ENCODE measurements around the gene TRABD2A.
A peak's percentile ranks its signal among the peaks of the same experiment; 100 is the strongest.

TRABD2A gene

GRCh38 chr2:84880645-84881521, at the start of gene TRABD2A:
Gene TRABD2A (minus strand): TSS chr2:84881084. CDS start chr2:84881039, 45 bp downstream.
- TF ChIP-seq CTCF (IDR thresholded peaks at IDR 0.05; ENCODE audit: low read length, missing control alignments), result no peak
- H3K4me3 ChIP-seq (replicated peaks; ENCODE audit: low read depth, low read length), result peak within 1 kb of the TSS; percentile 61
- DNase-seq (ENCODE audit: low read depth), result no peak

GRCh38 chr2:84927275-84927627, 46.4 kb upstream of the TRABD2A start:
- no peak overlapping the region for H3K4me3 ChIP-seq (replicated peaks; ENCODE audit: low read depth, low read length)

GRCh38 chr2:84925724-84926376, 45.0 kb upstream of the TRABD2A start:
- peak; percentile 91 for DNase-seq (ENCODE audit: low read depth)
- H3K4me3 ChIP-seq (replicated peaks; ENCODE audit: low read depth, low read length), result peak overlapping the region; percentile 45
- peak; percentile 78 for TF ChIP-seq CTCF (IDR thresholded peaks at IDR 0.05; ENCODE audit: low read length, missing control alignments)

More at GRCh38 chr2:84927275-84927627, 46.4 kb upstream of the TRABD2A start:
- TF ChIP-seq CTCF (IDR thresholded peaks at IDR 0.05; ENCODE audit: low read length, missing control alignments), result no peak
- DNase-seq (ENCODE audit: low read depth), result no peak

GRCh38 chr2:84925336-84925723, 44.4 kb upstream of the TRABD2A start:
- no peak overlapping the region for H3K4me3 ChIP-seq (replicated peaks; ENCODE audit: low read depth, low read length)
- no peak for TF ChIP-seq CTCF (IDR thresholded peaks at IDR 0.05; ENCODE audit: low read length, missing control alignments)
- DNase-seq (ENCODE audit: low read depth), result no peak

- no peak overlapping the region for H3K4me3 ChIP-seq (replicated peaks; ENCODE audit: low read depth, low read length)
- no peak for TF ChIP-seq CTCF (IDR thresholded peaks at IDR 0.05; ENCODE audit: low read length, missing control alignments)
- peak; percentile 84 for DNase-seq (ENCODE audit: low read depth)
Observed at GRCh38 chr2:84924173-84925106, 43.6 kb upstream of the TRABD2A start.

- TF ChIP-seq CTCF (IDR thresholded peaks at IDR 0.05; ENCODE audit: low read length, missing control alignments), result no peak
- H3K4me3 ChIP-seq (replicated peaks; ENCODE audit: low read depth, low read length), result no peak overlapping the region
- no peak for DNase-seq (ENCODE audit: low read depth)
Observed at GRCh38 chr2:84923009-84923408, 42.1 kb upstream of the TRABD2A start.
